H9 (cell line): ENCODE results near the gene UBE2E3. TPM values are rescaled to one million over a fixed set of nuclear protein-coding genes. Genes with fewer than 3 reads are reported as not detected.

Experiments used
- DNase-seq: peaks from one replicate; pipeline ENCODE4 v3.0.0-alpha.2; 2017
- H2AFZ ChIP-seq: one replicate; pipeline ENCODE4 v1.6.1; 2013; ENCODE audit warnings: mild to moderate bottlenecking, low read length, control low read depth, moderate library complexity
- H2AK5ac ChIP-seq: 2 replicates; pipeline ENCODE4 v1.6.1; 2013; ENCODE audit warnings: low read length, control low read depth, mixed read lengths; ENCODE audit not compliant: insufficient read length
- H2BK120ac ChIP-seq: one replicate; pipeline ENCODE4 v1.6.1; 2013; ENCODE audit warnings: low read depth, mild to moderate bottlenecking, low read length, control low read depth, inconsistent platforms; ENCODE audit not compliant: poor library complexity, severe bottlenecking
- H2BK12ac ChIP-seq: 2 replicates; pipeline ENCODE4 v1.6.1; 2013; ENCODE audit warnings: low read length, control low read depth, mixed read lengths, low read depth; ENCODE audit not compliant: insufficient read length
- H2BK15ac ChIP-seq: 2 replicates; pipeline ENCODE4 v1.6.1; 2013; ENCODE audit warnings: low read depth, low read length, control low read depth
- H2BK20ac ChIP-seq: one replicate; pipeline ENCODE4 v1.6.1; 2013; ENCODE audit warnings: low read depth, mild to moderate bottlenecking, low read length, control low read depth, inconsistent platforms; ENCODE audit not compliant: poor library complexity, severe bottlenecking
- H2BK5ac ChIP-seq: 2 replicates; pipeline ENCODE4 v1.6.1; 2013; ENCODE audit warnings: low read length, control low read depth, mixed read lengths; ENCODE audit not compliant: insufficient read length
- H3K14ac ChIP-seq: 2 replicates; pipeline ENCODE4 v1.6.1; 2013; ENCODE audit warnings: low read length, control low read depth; ENCODE audit not compliant: insufficient read depth
- H3K18ac ChIP-seq: 2 replicates; pipeline ENCODE4 v1.6.1; 2013; ENCODE audit warnings: low read depth, mild to moderate bottlenecking, mixed read lengths, low read length, control low read depth; ENCODE audit not compliant: insufficient read length
- H3K23ac ChIP-seq: 2 replicates; pipeline ENCODE4 v1.6.1; 2013; ENCODE audit warnings: low read length, control low read depth, mixed read lengths, low read depth; ENCODE audit not compliant: insufficient read length
- H3K23me2 ChIP-seq: 2 replicates; pipeline ENCODE4 v1.6.1; 2013; ENCODE audit warnings: low read depth, mild to moderate bottlenecking, mixed read lengths, low read length, control low read depth; ENCODE audit not compliant: insufficient read length, poor library complexity, severe bottlenecking
- H3K27ac ChIP-seq: 2 replicates; pipeline ENCODE4 v1.5.1; 2013; ENCODE audit warnings: low read length, control low read depth, mixed read lengths, low read depth; ENCODE audit not compliant: insufficient read length
- H3K27me3 ChIP-seq: 2 replicates; pipeline ENCODE4 v1.6.1; 2013; ENCODE audit warnings: low read length, control low read depth, inconsistent platforms; ENCODE audit not compliant: insufficient read depth
- H3K4ac ChIP-seq: 2 replicates; pipeline ENCODE4 v1.6.1; 2013; ENCODE audit warnings: low read depth, mild to moderate bottlenecking, control low read depth, inconsistent platforms, low read length, moderate library complexity
- H3K4me1 ChIP-seq: 2 replicates; pipeline ENCODE4 v1.6.1; 2013; ENCODE audit warnings: low read length, control low read depth, inconsistent platforms; ENCODE audit not compliant: insufficient read depth
- H3K4me2 ChIP-seq: 2 replicates; pipeline ENCODE4 v1.6.1; 2013; ENCODE audit warnings: low read length, control low read depth, mixed read lengths; ENCODE audit not compliant: insufficient read length, insufficient read depth
- H3K56ac ChIP-seq: 2 replicates; pipeline ENCODE4 v1.6.1; 2013; ENCODE audit warnings: low read depth, mild to moderate bottlenecking, mixed read lengths, low read length, control low read depth; ENCODE audit not compliant: insufficient read length
- H3K79me1 ChIP-seq: 2 replicates; pipeline ENCODE4 v1.6.1; 2013; ENCODE audit warnings: low read depth, mild to moderate bottlenecking, moderate library complexity, low read length, control low read depth, inconsistent platforms; ENCODE audit not compliant: insufficient read depth, poor library complexity, severe bottlenecking
- H3K79me2 ChIP-seq: 2 replicates; pipeline ENCODE4 v1.6.1; 2013; ENCODE audit warnings: low read length, control low read depth, inconsistent platforms; ENCODE audit not compliant: insufficient read depth
- H3K9ac ChIP-seq: 2 replicates; pipeline ENCODE4 v1.6.1; 2013; ENCODE audit warnings: low read length, control low read depth, mixed read lengths; ENCODE audit not compliant: insufficient read length; ENCODE audit errors: extremely low read depth
- H3K9me3 ChIP-seq: one replicate; pipeline ENCODE4 v1.6.1; 2013; ENCODE audit warnings: low read depth, low read length, inconsistent platforms; ENCODE audit not compliant: control insufficient read depth
- H3T11ph ChIP-seq: one replicate; pipeline ENCODE4 v1.6.1; 2013; ENCODE audit warnings: mild to moderate bottlenecking, low read length, control low read depth, inconsistent platforms
- H4K20me1 ChIP-seq: one replicate; pipeline ENCODE4 v1.6.1; 2013; ENCODE audit not compliant: control insufficient read depth, insufficient read length, insufficient read depth
- H4K5ac ChIP-seq: 2 replicates; pipeline ENCODE4 v1.6.1; 2013; ENCODE audit warnings: low read depth, mild to moderate bottlenecking, mixed read lengths, low read length, control low read depth; ENCODE audit not compliant: insufficient read length
- H4K8ac ChIP-seq: replicated peaks from 2 replicates; pipeline ENCODE4 v1.6.1; 2013; ENCODE audit warnings: low read length, control low read depth, mixed read lengths, low read depth; ENCODE audit not compliant: insufficient read length
- H4K91ac ChIP-seq: 2 replicates; pipeline ENCODE4 v1.6.1; 2013; ENCODE audit warnings: low read depth, mild to moderate bottlenecking, moderate library complexity, mixed read lengths, low read length, control low read depth; ENCODE audit not compliant: insufficient read length
- H3K27ac Mint-ChIP-seq, 3 experiments: 2 replicates in 2 of 3; 3 replicates in 1 of 3; pipeline ENCODE4 v1.8.0; 2020 to 2021; ENCODE audit warnings: mixed read lengths in 3 of 3, mild to moderate bottlenecking in 1 of 3, moderate library complexity in 1 of 3
- H3K27me3 Mint-ChIP-seq: 2 replicates; pipeline ENCODE4 v1.8.0; 2021; ENCODE audit warnings: low read depth, mild to moderate bottlenecking, moderate library complexity, mixed read lengths
- H3K36me3 Mint-ChIP-seq, 3 experiments: 2 replicates in 2 of 3; 3 replicates in 1 of 3; pipeline ENCODE4 v1.8.0; 2020 to 2021; ENCODE audit warnings: low read depth in 3 of 3, mixed read lengths in 3 of 3; ENCODE audit not compliant: insufficient read depth in 1 of 3
- H3K4me1 Mint-ChIP-seq, 2 experiments: 2 replicates each; pipeline ENCODE4 v1.8.0; 2020; ENCODE audit warnings: mixed read lengths in 2 of 2
- H3K4me3 Mint-ChIP-seq, 2 experiments: 2 replicates in 1 of 2; 3 replicates in 1 of 2; pipeline ENCODE4 v1.8.0; 2020 to 2021; ENCODE audit warnings: mild to moderate bottlenecking in 2 of 2, mixed read lengths in 2 of 2, moderate library complexity in 1 of 2
- H3K9me3 Mint-ChIP-seq, 2 experiments: 2 replicates in 1 of 2; 3 replicates in 1 of 2; pipeline ENCODE4 v1.8.0; 2020; ENCODE audit warnings: mild to moderate bottlenecking in 2 of 2, mixed read lengths in 2 of 2, moderate library complexity in 1 of 2
- WGBS: extraction: QIAGEN DNeasy Blood & Tissue Kit; methylation state at CpG from one replicate; pipeline ENCODE4 v1.1.7; 2013; ENCODE audit warnings: missing lambda C conversion rate, low lambda C conversion rate, mixed read lengths; ENCODE audit not compliant: insufficient read length; ENCODE audit errors: extremely low coverage; 5-methylcytosine and 5-hydroxymethylcytosine counted together
- total RNA-seq: library from RNA; stranded (reverse); gene quantifications from 2 replicates; pipeline ENCODE4 v1.2.1, GENCODE V29; 2021
- TF ChIP-seq, protein P1 (sequence below): fragments of 200-600 bp; sonication (generic); conservative IDR thresholded peaks from 3 replicates; pipeline ENCODE4 v1.8.0; 2021; ENCODE audit warnings: antibody characterized with exemption, mild to moderate bottlenecking

Gene UBE2E3
- total RNA-seq, 1 experiment from 2014 or later, result 89.1 TPM

DNA sequence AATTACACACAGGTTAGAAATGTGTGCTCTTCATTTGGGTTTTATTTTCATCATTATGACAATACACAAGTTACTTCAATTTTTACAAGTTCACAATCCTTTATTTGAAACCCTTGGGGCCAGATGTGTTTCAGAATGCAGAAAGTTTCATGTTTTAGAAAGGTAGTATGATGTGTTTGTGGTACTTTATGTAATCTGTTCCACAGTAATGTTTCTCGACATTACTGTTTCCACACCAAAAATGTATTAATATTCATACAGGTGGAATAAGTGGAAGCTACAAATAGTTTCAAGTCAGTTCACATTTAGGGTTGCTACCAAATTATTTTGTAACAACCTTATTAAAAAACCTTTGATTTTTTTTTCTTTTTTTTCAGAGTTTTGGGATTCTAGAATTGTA is 10.4 kb downstream of the UBE2E3 start:
- H3K79me1 ChIP-seq, result no peaks in the 10 kb centered on the region
- H3K56ac ChIP-seq, result no peak overlapping the region
- no CpG with 5 or more reads among the region's 1 CpG for WGBS
- H3K79me2 ChIP-seq, result peaks cover 18% of the 10 kb centered on the region; the same call in 1 of the 2 replicates
- DNase-seq, result no peak
- H3K4ac ChIP-seq, result no peak overlapping the region
- H3T11ph ChIP-seq, result no peak overlapping the region
- H2BK5ac ChIP-seq, result no peak overlapping the region
- no peak overlapping the region for H2AFZ ChIP-seq
- H4K5ac ChIP-seq, result no peak overlapping the region
- H3K23me2 ChIP-seq, result no peaks in the 10 kb centered on the region
- H3K14ac ChIP-seq, result no peak overlapping the region
- Mint-ChIP-seq H3K4me3 (no peak overlapping the region), H3K9me3 (no peaks in the 10 kb centered on the region), H3K4me1 (peaks cover 29 to 37% of the 10 kb centered on the region in 2 experiments), H3K27me3 (no peaks in the 10 kb centered on the region), H3K36me3 (peaks cover 2 to 25% (median 17%) of the 10 kb centered on the region in 3 experiments; a peak in 6 of 7 replicates), H3K27ac (no peak overlapping the region)
- no peak overlapping the region for H2BK20ac ChIP-seq
- no peak overlapping the region for H2BK15ac ChIP-seq
- H3K4me2 ChIP-seq, result no peak overlapping the region
- no peak overlapping the region for H3K9ac ChIP-seq
- H2BK12ac ChIP-seq, result no peak overlapping the region
- H3K18ac ChIP-seq, result no peak overlapping the region
- no peak overlapping the region for H3K27ac ChIP-seq
- H3K9me3 ChIP-seq, result no peaks in the 10 kb centered on the region
- peaks cover 7% of the 10 kb centered on the region; the same call in 1 of the 2 replicates for H3K4me1 ChIP-seq
- no peaks in the 10 kb centered on the region for H4K20me1 ChIP-seq
- no peak overlapping the region for H4K8ac ChIP-seq
- no peak overlapping the region for H2AK5ac ChIP-seq
- no peaks in the 10 kb centered on the region for H3K27me3 ChIP-seq
- TF ChIP-seq, protein P1, sequence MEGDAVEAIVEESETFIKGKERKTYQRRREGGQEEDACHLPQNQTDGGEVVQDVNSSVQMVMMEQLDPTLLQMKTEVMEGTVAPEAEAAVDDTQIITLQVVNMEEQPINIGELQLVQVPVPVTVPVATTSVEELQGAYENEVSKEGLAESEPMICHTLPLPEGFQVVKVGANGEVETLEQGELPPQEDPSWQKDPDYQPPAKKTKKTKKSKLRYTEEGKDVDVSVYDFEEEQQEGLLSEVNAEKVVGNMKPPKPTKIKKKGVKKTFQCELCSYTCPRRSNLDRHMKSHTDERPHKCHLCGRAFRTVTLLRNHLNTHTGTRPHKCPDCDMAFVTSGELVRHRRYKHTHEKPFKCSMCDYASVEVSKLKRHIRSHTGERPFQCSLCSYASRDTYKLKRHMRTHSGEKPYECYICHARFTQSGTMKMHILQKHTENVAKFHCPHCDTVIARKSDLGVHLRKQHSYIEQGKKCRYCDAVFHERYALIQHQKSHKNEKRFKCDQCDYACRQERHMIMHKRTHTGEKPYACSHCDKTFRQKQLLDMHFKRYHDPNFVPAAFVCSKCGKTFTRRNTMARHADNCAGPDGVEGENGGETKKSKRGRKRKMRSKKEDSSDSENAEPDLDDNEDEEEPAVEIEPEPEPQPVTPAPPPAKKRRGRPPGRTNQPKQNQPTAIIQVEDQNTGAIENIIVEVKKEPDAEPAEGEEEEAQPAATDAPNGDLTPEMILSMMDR, result no peak
- no peak overlapping the region for H2BK120ac ChIP-seq
- H3K23ac ChIP-seq, result no peak overlapping the region
- H4K91ac ChIP-seq, result no peak overlapping the region
